WTC11 (cell line): ENCODE results near the gene GSG1L. TPM values are rescaled to one million over a fixed set of nuclear protein-coding genes. Genes with fewer than 3 reads are reported as not detected.

Experiments used
- ATAC-seq: fragments of 200-7000 bp; cut with Tn5 transposase; 2 replicates; pipeline ENCODE4 v1.10.0; 2021; ENCODE audit warnings: mild to moderate bottlenecking, moderate library complexity
- CTCF ChIA-PET: fragments of 300-600 bp; sonication (Branson Sonifier 250); formaldehyde crosslinking; loops from one replicate; lab custom pipeline; 2021; ENCODE audit warnings: antibody characterized with exemption; lab: Charles Lee
- POLR2A ChIA-PET: fragments of 350-600 bp; sonication (Branson Sonifier 250); formaldehyde crosslinking; loops from one replicate; lab custom pipeline; 2021; ENCODE audit warnings: antibody characterized with exemption; lab: Charles Lee
- DNase-seq: peaks from one replicate; pipeline ENCODE4 v3.0.0; 2021; ENCODE audit warnings: low spot score
- H3K27ac Mint-ChIP-seq: 2 replicates; pipeline ENCODE4 v1.8.0; 2021; ENCODE audit warnings: mixed read lengths
- H3K27me3 Mint-ChIP-seq: 2 replicates; pipeline ENCODE4 v1.8.0; 2021; ENCODE audit warnings: low read depth, mild to moderate bottlenecking, moderate library complexity, mixed read lengths
- H3K36me3 Mint-ChIP-seq: 2 replicates; pipeline ENCODE4 v1.8.0; 2021; ENCODE audit warnings: mixed read lengths
- H3K4me1 Mint-ChIP-seq: 2 replicates; pipeline ENCODE4 v1.8.0; 2022; ENCODE audit warnings: mixed read lengths
- H3K4me3 Mint-ChIP-seq: 2 replicates; pipeline ENCODE4 v1.8.0; 2021; ENCODE audit warnings: mild to moderate bottlenecking, moderate library complexity, mixed read lengths
- H3K9me3 Mint-ChIP-seq: 2 replicates; pipeline ENCODE4 v1.8.0; 2021; ENCODE audit warnings: mixed read lengths
- ATF2 ChIP-seq: sonication (generic); formaldehyde crosslinking; IDR thresholded peaks from 2 replicates; pipeline ENCODE4 v1.8.1; 2022; ENCODE audit warnings: low read depth, missing genetic modification reagents, borderline replicate concordance
- CDX4 ChIP-seq: fragments of 250-450 bp; sonication (Bioruptor Pico); IDR thresholded peaks from 2 replicates; pipeline ENCODE4 v1.9.0; 2021; ENCODE audit warnings: moderate library complexity, mild to moderate bottlenecking, inconsistent platforms, borderline replicate concordance
- EMX1 ChIP-seq: fragments of 250-450 bp; sonication (Bioruptor Pico); IDR thresholded peaks from 2 replicates; pipeline ENCODE4 v1.8.0; 2021; ENCODE audit warnings: mild to moderate bottlenecking
- ESRRA ChIP-seq: sonication (generic); formaldehyde crosslinking; IDR thresholded peaks from 2 replicates; pipeline ENCODE4 v1.8.1; 2022; ENCODE audit warnings: mild to moderate bottlenecking, missing genetic modification reagents, borderline replicate concordance
- FOXJ3 ChIP-seq: sonication (generic); formaldehyde crosslinking; IDR thresholded peaks from 2 replicates; pipeline ENCODE4 v1.9.0; 2021; ENCODE audit warnings: missing genetic modification reagents, mild to moderate bottlenecking, borderline replicate concordance
- JAZF1 ChIP-seq: fragments of 250-450 bp; sonication (Bioruptor Pico); IDR thresholded peaks from 2 replicates; pipeline ENCODE4 v1.9.0; 2021; ENCODE audit warnings: moderate library complexity, mild to moderate bottlenecking, inconsistent platforms
- KAT7 ChIP-seq: sonication (generic); formaldehyde crosslinking; IDR thresholded peaks from 2 replicates; pipeline ENCODE4 v1.8.1; 2023; ENCODE audit warnings: missing genetic modification reagents, mild to moderate bottlenecking, borderline replicate concordance
- MAX ChIP-seq: sonication (generic); formaldehyde crosslinking; IDR thresholded peaks from 2 replicates; pipeline ENCODE4 v1.8.0; 2022; ENCODE audit warnings: mild to moderate bottlenecking, missing genetic modification reagents
- NFATC4 ChIP-seq: fragments of 250-450 bp; sonication (Bioruptor Pico); IDR thresholded peaks from 2 replicates; pipeline ENCODE4 v1.9.0; 2021; ENCODE audit warnings: mild to moderate bottlenecking
- NFE2L1 ChIP-seq: sonication (generic); formaldehyde crosslinking; IDR thresholded peaks from 2 replicates; pipeline ENCODE4 v1.8.1; 2023; ENCODE audit warnings: missing genetic modification reagents
- NFYB ChIP-seq: sonication (generic); formaldehyde crosslinking; conservative IDR thresholded peaks from 2 replicates; pipeline ENCODE4 v1.8.0; 2022; ENCODE audit warnings: low read depth, missing genetic modification reagents
- NR2C2 ChIP-seq: sonication (generic); formaldehyde crosslinking; IDR thresholded peaks from 2 replicates; pipeline ENCODE4 v1.8.0; 2022; ENCODE audit warnings: mild to moderate bottlenecking, missing genetic modification reagents
- PRRX2 ChIP-seq: fragments of 250-450 bp; sonication (Bioruptor Pico); IDR thresholded peaks from 2 replicates; pipeline ENCODE4 v1.8.0; 2021; ENCODE audit warnings: mild to moderate bottlenecking
- RELA ChIP-seq: sonication (generic); formaldehyde crosslinking; IDR thresholded peaks from 2 replicates; pipeline ENCODE4 v1.8.1; 2022; ENCODE audit warnings: missing genetic modification reagents, mild to moderate bottlenecking, borderline replicate concordance
- RORB ChIP-seq: fragments of 250-450 bp; sonication (Bioruptor Pico); IDR thresholded peaks from 2 replicates; pipeline ENCODE4 v1.9.0; 2021; ENCODE audit warnings: mild to moderate bottlenecking
- SMAD3 ChIP-seq: sonication (generic); formaldehyde crosslinking; IDR thresholded peaks from 2 replicates; pipeline ENCODE4 v1.8.0; 2022; ENCODE audit warnings: missing genetic modification reagents, mild to moderate bottlenecking, borderline replicate concordance
- TEAD1 ChIP-seq: sonication (generic); formaldehyde crosslinking; IDR thresholded peaks from 2 replicates; pipeline ENCODE4 v1.8.0; 2022; ENCODE audit warnings: mild to moderate bottlenecking, missing genetic modification reagents
- total RNA-seq: library from RNA; stranded (reverse); gene quantifications from 3 replicates; pipeline ENCODE4 v1.2.3, GENCODE V29; 2021
- TF ChIP-seq, protein P1 (sequence below): sonication (generic); formaldehyde crosslinking; IDR thresholded peaks from 2 replicates; pipeline ENCODE4 v1.8.0; 2023; ENCODE audit warnings: mild to moderate bottlenecking, missing genetic modification reagents
- TF ChIP-seq, protein P2 (sequence below): sonication (generic); formaldehyde crosslinking; IDR thresholded peaks from 2 replicates; pipeline ENCODE4 v1.8.0; 2023; ENCODE audit warnings: missing genetic modification reagents

The GSG1L gene
- total RNA-seq, 1 experiment from 2014 or later, result 0.28 TPM

DNA sequence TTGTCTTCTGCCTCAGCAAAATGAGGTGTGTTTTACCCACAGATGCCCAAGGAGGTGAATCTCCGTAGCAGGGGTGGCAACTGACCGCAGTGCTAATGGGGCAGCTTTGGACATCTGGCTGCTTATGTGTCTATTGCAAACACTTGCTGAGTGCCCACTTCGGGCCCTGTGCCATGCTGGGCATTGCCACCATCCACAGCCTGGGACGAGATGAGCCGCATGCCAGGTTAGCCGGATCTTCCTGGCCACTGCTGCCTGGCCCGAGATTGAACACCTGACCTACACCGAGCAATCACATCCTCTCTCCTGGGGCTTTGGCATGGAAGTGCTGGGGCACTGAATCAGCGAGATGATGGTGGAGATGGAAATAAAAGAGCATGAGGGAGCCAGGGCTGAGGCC lies 238.7 kb downstream of the GSG1L start:
- POLR2A ChIA-PET, result no interaction called here
- DNase-seq (no peak), ATAC-seq (no peak)
- peaks cover 4% of the 10 kb centered on the region; the same call in 1 of the 2 replicates for H3K36me3 Mint-ChIP-seq
- no peak for TF ChIP-seq JAZF1 (CRISPR knock-in tag)
- no peak for TF ChIP-seq MAX (CRISPR knock-in tag)
- no peak for TF ChIP-seq NFE2L1 (CRISPR knock-in tag)
- no peak for TF ChIP-seq CDX4 (CRISPR knock-in tag)
- TF ChIP-seq RELA (CRISPR knock-in tag), result no peak
- TF ChIP-seq, protein P1, sequence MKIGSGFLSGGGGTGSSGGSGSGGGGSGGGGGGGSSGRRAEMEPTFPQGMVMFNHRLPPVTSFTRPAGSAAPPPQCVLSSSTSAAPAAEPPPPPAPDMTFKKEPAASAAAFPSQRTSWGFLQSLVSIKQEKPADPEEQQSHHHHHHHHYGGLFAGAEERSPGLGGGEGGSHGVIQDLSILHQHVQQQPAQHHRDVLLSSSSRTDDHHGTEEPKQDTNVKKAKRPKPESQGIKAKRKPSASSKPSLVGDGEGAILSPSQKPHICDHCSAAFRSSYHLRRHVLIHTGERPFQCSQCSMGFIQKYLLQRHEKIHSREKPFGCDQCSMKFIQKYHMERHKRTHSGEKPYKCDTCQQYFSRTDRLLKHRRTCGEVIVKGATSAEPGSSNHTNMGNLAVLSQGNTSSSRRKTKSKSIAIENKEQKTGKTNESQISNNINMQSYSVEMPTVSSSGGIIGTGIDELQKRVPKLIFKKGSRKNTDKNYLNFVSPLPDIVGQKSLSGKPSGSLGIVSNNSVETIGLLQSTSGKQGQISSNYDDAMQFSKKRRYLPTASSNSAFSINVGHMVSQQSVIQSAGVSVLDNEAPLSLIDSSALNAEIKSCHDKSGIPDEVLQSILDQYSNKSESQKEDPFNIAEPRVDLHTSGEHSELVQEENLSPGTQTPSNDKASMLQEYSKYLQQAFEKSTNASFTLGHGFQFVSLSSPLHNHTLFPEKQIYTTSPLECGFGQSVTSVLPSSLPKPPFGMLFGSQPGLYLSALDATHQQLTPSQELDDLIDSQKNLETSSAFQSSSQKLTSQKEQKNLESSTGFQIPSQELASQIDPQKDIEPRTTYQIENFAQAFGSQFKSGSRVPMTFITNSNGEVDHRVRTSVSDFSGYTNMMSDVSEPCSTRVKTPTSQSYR (CRISPR knock-in tag), result no peak
- no peak for TF ChIP-seq ESRRA
- no peak for TF ChIP-seq EMX1 (CRISPR knock-in tag)
- TF ChIP-seq SMAD3 (CRISPR knock-in tag), result no peak
- no peak for TF ChIP-seq FOXJ3 (CRISPR knock-in tag)
- TF ChIP-seq TEAD1, result no peak
- no peak for TF ChIP-seq NR2C2 (CRISPR knock-in tag)
- TF ChIP-seq PRRX2 (CRISPR knock-in tag), result no peak
- no peak for TF ChIP-seq NFYB
- TF ChIP-seq KAT7 (CRISPR knock-in tag), result no peak
- no peak overlapping the region for H3K27ac Mint-ChIP-seq
- CTCF ChIA-PET, result interaction anchor here (0.9 to 1.9 kb wide), 3 partner anchors 42 to 185 kb away, joined by 4 to 9 read pairs (median 5); no protein-coding TSS in a partner anchor
- peaks cover 10% of the 10 kb centered on the region for H3K9me3 Mint-ChIP-seq
- no peak overlapping the region for H3K4me3 Mint-ChIP-seq
- H3K4me1 Mint-ChIP-seq, result peaks cover 3% of the 10 kb centered on the region; the same call in 1 of the 2 replicates
- H3K27me3 Mint-ChIP-seq, result no peaks in the 10 kb centered on the region; the same call in 1 of the 2 replicates

DNA sequence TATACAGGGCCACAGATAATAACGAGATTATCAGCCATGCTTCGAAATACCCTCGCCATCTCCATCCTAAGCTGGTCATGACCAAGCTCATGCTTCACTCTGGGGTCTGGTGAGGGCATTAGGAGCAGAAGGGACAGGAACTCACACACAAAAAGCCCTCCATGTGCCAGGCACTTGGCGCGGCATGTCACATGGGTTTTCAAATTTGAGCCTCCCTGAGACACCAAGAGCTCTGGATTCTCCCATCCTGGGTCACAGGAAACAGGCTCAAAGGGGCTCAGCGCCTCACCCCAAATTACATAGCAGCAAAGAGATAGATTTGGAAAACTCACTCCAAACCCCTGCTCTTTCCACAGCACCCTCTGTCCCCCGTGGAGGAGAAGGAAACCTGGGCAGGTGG lies 239.5 kb downstream of the GSG1L start:
- H3K27me3 Mint-ChIP-seq, result no peaks in the 10 kb centered on the region; the same call in 1 of the 2 replicates
- CTCF ChIA-PET, result interaction anchor here (0.6 to 1.9 kb wide), 4 partner anchors 35 to 241 kb away, joined by 3 to 9 read pairs (median 4); no protein-coding TSS in a partner anchor
- no peak for ATAC-seq
- DNase-seq, result no peak
- TF ChIP-seq ATF2 (CRISPR knock-in tag) (no peak), CDX4 (CRISPR knock-in tag) (no peak), NFATC4 (CRISPR knock-in tag) (no peak), NFE2L1 (CRISPR knock-in tag) (no peak), EMX1 (CRISPR knock-in tag) (no peak), NFYB (no peak), RORB (no peak)
- TF ChIP-seq, protein P2, sequence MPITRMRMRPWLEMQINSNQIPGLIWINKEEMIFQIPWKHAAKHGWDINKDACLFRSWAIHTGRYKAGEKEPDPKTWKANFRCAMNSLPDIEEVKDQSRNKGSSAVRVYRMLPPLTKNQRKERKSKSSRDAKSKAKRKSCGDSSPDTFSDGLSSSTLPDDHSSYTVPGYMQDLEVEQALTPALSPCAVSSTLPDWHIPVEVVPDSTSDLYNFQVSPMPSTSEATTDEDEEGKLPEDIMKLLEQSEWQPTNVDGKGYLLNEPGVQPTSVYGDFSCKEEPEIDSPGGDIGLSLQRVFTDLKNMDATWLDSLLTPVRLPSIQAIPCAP (CRISPR knock-in tag), result no peak
- H3K27ac Mint-ChIP-seq, result no peak overlapping the region
- peaks cover 3% of the 10 kb centered on the region; the same call in 1 of the 2 replicates for H3K36me3 Mint-ChIP-seq
- no peak overlapping the region for H3K4me3 Mint-ChIP-seq
- peaks cover 3% of the 10 kb centered on the region; the same call in 1 of the 2 replicates for H3K4me1 Mint-ChIP-seq
- peaks cover 4% of the 10 kb centered on the region for H3K9me3 Mint-ChIP-seq
- POLR2A ChIA-PET, result no interaction called here
